Kidney glomerular epithelial cell (primary cell): Measurements from ENCODE around the gene ERRFI1.

Source experiments
- DNase-seq: peaks from one replicate; lab custom pipeline; 2025; lab: John Stamatoyannopoulos, UW

ERRFI1 gene

GRCh38 chr1:8003438-8004112 lies 22.5 kb downstream of the ERRFI1 start:
- no peak for DNase-seq

- DNase-seq, result no peak
Measured at GRCh38 chr1:8002921-8003320, 23.2 kb downstream of the ERRFI1 start.

GRCh38 chr1:8002329-8002910 lies 23.7 kb downstream of the ERRFI1 start:
- DNase-seq, result no peak

GRCh38 chr1:7995437-7995836 lies 30.7 kb downstream of the ERRFI1 start:
- no peak for DNase-seq

- DNase-seq, result no peak
Measured at GRCh38 chr1:7994827-7995226, 31.3 kb downstream of the ERRFI1 start.

GRCh38 chr1:7993593-7994479 lies 32.3 kb downstream of the ERRFI1 start:
- DNase-seq, result no peak

- DNase-seq, result no peak
Measured at GRCh38 chr1:7992885-7993284, 33.2 kb downstream of the ERRFI1 start.

GRCh38 chr1:7991504-7992440 lies 34.3 kb downstream of the ERRFI1 start:
- no peak for DNase-seq

GRCh38 chr1:7989762-7990428 lies 36.2 kb downstream of the ERRFI1 start:
- DNase-seq, result no peak

- peak; percentile 9 for DNase-seq
Measured at GRCh38 chr1:7988576-7988975, 37.5 kb downstream of the ERRFI1 start.

GRCh38 chr1:7987528-7987927 lies 38.6 kb downstream of the ERRFI1 start:
- DNase-seq, result no peak

GRCh38 chr1:7985851-7986612 lies 40.1 kb downstream of the ERRFI1 start:
- DNase-seq, result no peak

GRCh38 chr1:7984811-7985210 lies 41.3 kb downstream of the ERRFI1 start:
- DNase-seq, result no peak

- no peak for DNase-seq
Measured at GRCh38 chr1:7983086-7983778, 42.9 kb downstream of the ERRFI1 start.

GRCh38 chr1:7980984-7981383 lies 45.1 kb downstream of the ERRFI1 start:
- DNase-seq, result no peak

GRCh38 chr1:7975212-7975865 lies 50.8 kb downstream of the ERRFI1 start:
- peak; percentile 90 for DNase-seq

- no peak for DNase-seq
Measured at GRCh38 chr1:7973086-7973485, 53.0 kb downstream of the ERRFI1 start.

GRCh38 chr1:7972285-7972684 lies 53.8 kb downstream of the ERRFI1 start:
- DNase-seq, result no peak

GRCh38 chr1:7971024-7971423 lies 55.1 kb downstream of the ERRFI1 start:
- DNase-seq, result no peak
